ENCODE data around the gene PCDHGA1.

DNA sequence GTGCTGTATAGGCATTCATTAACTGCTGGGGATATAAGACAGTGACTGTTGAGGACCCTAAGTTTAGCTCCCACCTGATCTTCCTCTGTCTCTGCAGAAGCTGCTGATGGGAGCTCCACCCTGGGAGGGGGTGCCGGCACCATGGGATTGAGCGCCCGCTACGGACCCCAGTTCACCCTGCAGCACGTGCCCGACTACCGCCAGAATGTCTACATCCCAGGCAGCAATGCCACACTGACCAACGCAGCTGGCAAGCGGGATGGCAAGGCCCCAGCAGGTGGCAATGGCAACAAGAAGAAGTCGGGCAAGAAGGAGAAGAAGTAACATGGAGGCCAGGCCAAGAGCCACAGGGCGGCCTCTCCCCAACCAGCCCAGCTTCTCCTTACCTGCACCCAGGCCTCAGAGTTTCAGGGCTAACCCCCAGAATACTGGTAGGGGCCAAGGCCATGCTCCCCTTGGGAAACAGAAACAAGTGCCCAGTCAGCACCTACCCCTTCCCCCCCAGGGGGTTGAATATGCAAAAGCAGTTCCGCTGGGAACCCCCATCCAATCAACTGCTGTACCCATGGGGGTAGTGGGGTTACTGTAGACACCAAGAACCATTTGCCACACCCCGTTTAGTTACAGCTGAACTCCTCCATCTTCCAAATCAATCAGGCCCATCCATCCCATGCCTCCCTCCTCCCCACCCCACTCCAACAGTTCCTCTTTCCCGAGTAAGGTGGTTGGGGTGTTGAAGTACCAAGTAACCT is 180.7 kb downstream of the PCDHGA1 start:
- TF ChIP-seq POLR2A (IDR thresholded peaks at IDR 0.05) (no peak), POLR2AphosphoS5 (IDR thresholded peaks at IDR 0.05) (peak in 2 of 3 donors; percentile 16 to 56)

All from spleen (tissue), 3 donors.